ENCODE measurements around the gene AHSG.
A peak's percentile ranks its signal among the peaks of the same experiment; 100 is the strongest.

The AHSG gene

GRCh38 chr3:186593862-186594261, 19.0 kb upstream of the AHSG start:
- no peak for DNase-seq

GRCh38 chr3:186594591-186595113, 18.2 kb upstream of the AHSG start:
- no peak for DNase-seq

- no peak for DNase-seq
Measured at GRCh38 chr3:186596568-186597287, 16.1 kb upstream of the AHSG start.

GRCh38 chr3:186598108-186598784, 14.6 kb upstream of the AHSG start:
- DNase-seq, result no peak

- DNase-seq, result no peak
Measured at GRCh38 chr3:186598794-186599141, 14.1 kb upstream of the AHSG start.

- no peak for DNase-seq
Measured at GRCh38 chr3:186599142-186599784, 13.6 kb upstream of the AHSG start.

- DNase-seq, result no peak
Measured at GRCh38 chr3:186599785-186600166, 13.1 kb upstream of the AHSG start.

GRCh38 chr3:186600896-186601295, 12.0 kb upstream of the AHSG start:
- DNase-seq, result no peak

GRCh38 chr3:186603159-186603558, 9.7 kb upstream of the AHSG start:
- no peak for DNase-seq

- no peak for DNase-seq
Measured at GRCh38 chr3:186605078-186605477, 7.8 kb upstream of the AHSG start.

- no peak for DNase-seq
Measured at GRCh38 chr3:186605561-186606545, 7.0 kb upstream of the AHSG start.

GRCh38 chr3:186608624-186609215, 4.1 kb upstream of the AHSG start:
- no peak for DNase-seq

- no peak for DNase-seq
Measured at GRCh38 chr3:186609247-186609868, 3.5 kb upstream of the AHSG start.

- no peak for DNase-seq
Measured at GRCh38 chr3:186612065-186612464, 795 bp upstream of the AHSG start.

- DNase-seq, result no peak
Measured at GRCh38 chr3:186613637-186614265, 891 bp downstream of the AHSG start.

- DNase-seq, result no peak
Measured at GRCh38 chr3:186614266-186614596, 1.4 kb downstream of the AHSG start.

GRCh38 chr3:186614597-186615483, 2.0 kb downstream of the AHSG start:
- DNase-seq, result peak; percentile 73 to 84

GRCh38 chr3:186616299-186616617, 3.4 kb downstream of the AHSG start:
- no peak for DNase-seq

GRCh38 chr3:186617036-186617946, 4.4 kb downstream of the AHSG start:
- peak; percentile 63 to 91 for DNase-seq

Measured in NCI-H446 (cell line).